SH-SY5Y (cell line): ENCODE data around the gene ADAMTSL4.

Experiments used
- GATA2 ChIP-seq: IDR thresholded peaks from 2 replicates; pipeline ENCODE4 v1.6.1; 2011; ENCODE audit warnings: mild to moderate bottlenecking, low read depth, low read length
- GATA3 ChIP-seq: IDR thresholded peaks from 2 replicates; pipeline ENCODE4 v1.6.1; 2011; ENCODE audit warnings: low read depth, mild to moderate bottlenecking, low read length, moderate library complexity

- no peak for TF ChIP-seq GATA2
- no peak for TF ChIP-seq GATA3
These were observed 1.2 kb downstream of the ADAMTSL4 start for GRCh38 chr1:150550222-150551050.
